ENCODE data around the gene DSG3. TPM values are rescaled to one million over a fixed set of nuclear protein-coding genes. Genes with fewer than 3 reads are reported as not detected.

Gene DSG3
- total and polyA plus RNA-seq, 10 of the 15 experiments (the other 5 are each of a cell fraction or from before 2014, with no cell fraction given): 0.01 to 0.36 (median 0.30) TPM

DNA sequence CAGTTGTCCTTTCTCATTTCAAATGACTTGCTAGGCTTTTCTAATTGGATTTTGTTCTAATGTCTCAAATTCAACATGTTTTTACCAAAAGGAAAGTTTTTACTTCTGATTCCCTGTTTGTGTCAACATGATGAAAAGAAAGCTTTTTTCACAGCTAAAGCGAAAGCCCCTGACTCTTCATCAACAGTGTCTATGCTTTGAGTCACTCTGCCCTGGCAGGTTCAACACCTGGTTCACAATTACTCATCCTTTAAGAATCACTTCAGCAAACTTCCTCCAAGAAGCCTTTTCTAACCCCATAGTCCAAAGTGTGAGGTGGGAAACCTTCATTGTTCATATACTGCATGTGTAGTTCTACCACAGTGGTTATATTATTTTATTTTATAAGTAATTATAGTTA lies 42.8 kb downstream of the DSG3 start (continued):
- TF ChIP-seq ZNF24 (IDR thresholded peaks at IDR 0.05) (no peak), RAD21 (IDR thresholded peaks at IDR 0.05; ENCODE audit: insufficient read depth, low read depth, low read length) (no peak), PAX5 (IDR thresholded peaks at IDR 0.05; ENCODE audit: borderline replicate concordance, low read depth, low read length) (no peak), TCF12 (IDR thresholded peaks at IDR 0.05; ENCODE audit: low read depth, low read length) (0 out of 2 replicates have a peak, but pooled peaks have one; percentile 61), ZBED1 (IDR thresholded peaks at IDR 0.05; ENCODE audit: borderline replicate concordance) (no peak), SP1 (IDR thresholded peaks at IDR 0.05; ENCODE audit: low read depth, low read length) (no peak), GABPA (IDR thresholded peaks at IDR 0.05; ENCODE audit: low read depth) (no peak), RAD51 (IDR thresholded peaks at IDR 0.05) (peak; percentile 22; the same call in 1 of the 2 replicates), TARDBP (IDR thresholded peaks at IDR 0.05; ENCODE audit: borderline replicate concordance) (no peak), EED (IDR thresholded peaks at IDR 0.05; ENCODE audit: low read depth) (peak; percentile 40; the same call in 1 of the 2 replicates), BMI1 (IDR thresholded peaks at IDR 0.05; ENCODE audit: borderline replicate concordance) (peak; percentile 47; the same call in 1 of the 2 replicates), SRF (IDR thresholded peaks at IDR 0.05; ENCODE audit: low read depth in 2 of 2, low read length in 2 of 2) (no peak), WRNIP1 (IDR thresholded peaks at IDR 0.05; ENCODE audit: borderline replicate concordance, low read depth, low read length) (no peak), RB1 (IDR thresholded peaks at IDR 0.05; ENCODE audit: borderline replicate concordance) (no peak), MYC (IDR thresholded peaks at IDR 0.05; ENCODE audit: insufficient read depth, insufficient read length, insufficient replicate concordance, low read length, severe bottlenecking) (no peak), ESRRA (IDR thresholded peaks at IDR 0.05; ENCODE audit: low read length) (no peak)
- TF ChIP-seq, protein P1, sequence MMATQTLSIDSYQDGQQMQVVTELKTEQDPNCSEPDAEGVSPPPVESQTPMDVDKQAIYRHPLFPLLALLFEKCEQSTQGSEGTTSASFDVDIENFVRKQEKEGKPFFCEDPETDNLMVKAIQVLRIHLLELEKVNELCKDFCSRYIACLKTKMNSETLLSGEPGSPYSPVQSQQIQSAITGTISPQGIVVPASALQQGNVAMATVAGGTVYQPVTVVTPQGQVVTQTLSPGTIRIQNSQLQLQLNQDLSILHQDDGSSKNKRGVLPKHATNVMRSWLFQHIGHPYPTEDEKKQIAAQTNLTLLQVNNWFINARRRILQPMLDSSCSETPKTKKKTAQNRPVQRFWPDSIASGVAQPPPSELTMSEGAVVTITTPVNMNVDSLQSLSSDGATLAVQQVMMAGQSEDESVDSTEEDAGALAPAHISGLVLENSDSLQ (IDR thresholded peaks at IDR 0.05): no peak
- TF ChIP-seq, protein P2, sequence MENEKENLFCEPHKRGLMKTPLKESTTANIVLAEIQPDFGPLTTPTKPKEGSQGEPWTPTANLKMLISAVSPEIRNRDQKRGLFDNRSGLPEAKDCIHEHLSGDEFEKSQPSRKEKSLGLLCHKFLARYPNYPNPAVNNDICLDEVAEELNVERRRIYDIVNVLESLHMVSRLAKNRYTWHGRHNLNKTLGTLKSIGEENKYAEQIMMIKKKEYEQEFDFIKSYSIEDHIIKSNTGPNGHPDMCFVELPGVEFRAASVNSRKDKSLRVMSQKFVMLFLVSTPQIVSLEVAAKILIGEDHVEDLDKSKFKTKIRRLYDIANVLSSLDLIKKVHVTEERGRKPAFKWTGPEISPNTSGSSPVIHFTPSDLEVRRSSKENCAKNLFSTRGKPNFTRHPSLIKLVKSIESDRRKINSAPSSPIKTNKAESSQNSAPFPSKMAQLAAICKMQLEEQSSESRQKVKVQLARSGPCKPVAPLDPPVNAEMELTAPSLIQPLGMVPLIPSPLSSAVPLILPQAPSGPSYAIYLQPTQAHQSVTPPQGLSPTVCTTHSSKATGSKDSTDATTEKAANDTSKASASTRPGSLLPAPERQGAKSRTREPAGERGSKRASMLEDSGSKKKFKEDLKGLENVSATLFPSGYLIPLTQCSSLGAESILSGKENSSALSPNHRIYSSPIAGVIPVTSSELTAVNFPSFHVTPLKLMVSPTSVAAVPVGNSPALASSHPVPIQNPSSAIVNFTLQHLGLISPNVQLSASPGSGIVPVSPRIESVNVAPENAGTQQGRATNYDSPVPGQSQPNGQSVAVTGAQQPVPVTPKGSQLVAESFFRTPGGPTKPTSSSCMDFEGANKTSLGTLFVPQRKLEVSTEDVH (IDR thresholded peaks at IDR 0.05; ENCODE audit: low read depth, partially characterized antibody): no peak
- TF ChIP-seq, protein P3, sequence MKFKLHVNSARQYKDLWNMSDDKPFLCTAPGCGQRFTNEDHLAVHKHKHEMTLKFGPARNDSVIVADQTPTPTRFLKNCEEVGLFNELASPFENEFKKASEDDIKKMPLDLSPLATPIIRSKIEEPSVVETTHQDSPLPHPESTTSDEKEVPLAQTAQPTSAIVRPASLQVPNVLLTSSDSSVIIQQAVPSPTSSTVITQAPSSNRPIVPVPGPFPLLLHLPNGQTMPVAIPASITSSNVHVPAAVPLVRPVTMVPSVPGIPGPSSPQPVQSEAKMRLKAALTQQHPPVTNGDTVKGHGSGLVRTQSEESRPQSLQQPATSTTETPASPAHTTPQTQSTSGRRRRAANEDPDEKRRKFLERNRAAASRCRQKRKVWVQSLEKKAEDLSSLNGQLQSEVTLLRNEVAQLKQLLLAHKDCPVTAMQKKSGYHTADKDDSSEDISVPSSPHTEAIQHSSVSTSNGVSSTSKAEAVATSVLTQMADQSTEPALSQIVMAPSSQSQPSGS (IDR thresholded peaks at IDR 0.05; ENCODE audit: low read length): peak; percentile 47
- TF ChIP-seq, protein P4, sequence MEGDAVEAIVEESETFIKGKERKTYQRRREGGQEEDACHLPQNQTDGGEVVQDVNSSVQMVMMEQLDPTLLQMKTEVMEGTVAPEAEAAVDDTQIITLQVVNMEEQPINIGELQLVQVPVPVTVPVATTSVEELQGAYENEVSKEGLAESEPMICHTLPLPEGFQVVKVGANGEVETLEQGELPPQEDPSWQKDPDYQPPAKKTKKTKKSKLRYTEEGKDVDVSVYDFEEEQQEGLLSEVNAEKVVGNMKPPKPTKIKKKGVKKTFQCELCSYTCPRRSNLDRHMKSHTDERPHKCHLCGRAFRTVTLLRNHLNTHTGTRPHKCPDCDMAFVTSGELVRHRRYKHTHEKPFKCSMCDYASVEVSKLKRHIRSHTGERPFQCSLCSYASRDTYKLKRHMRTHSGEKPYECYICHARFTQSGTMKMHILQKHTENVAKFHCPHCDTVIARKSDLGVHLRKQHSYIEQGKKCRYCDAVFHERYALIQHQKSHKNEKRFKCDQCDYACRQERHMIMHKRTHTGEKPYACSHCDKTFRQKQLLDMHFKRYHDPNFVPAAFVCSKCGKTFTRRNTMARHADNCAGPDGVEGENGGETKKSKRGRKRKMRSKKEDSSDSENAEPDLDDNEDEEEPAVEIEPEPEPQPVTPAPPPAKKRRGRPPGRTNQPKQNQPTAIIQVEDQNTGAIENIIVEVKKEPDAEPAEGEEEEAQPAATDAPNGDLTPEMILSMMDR (IDR thresholded peaks at IDR 0.05 in 2 of 3, conservative IDR thresholded peaks at IDR 0.05 in 1 of 3; ENCODE audit: control insufficient read depth in 2 of 3, extremely low read depth in 1 of 3, insufficient read depth in 1 of 3, low read depth in 3 of 3, low read length in 3 of 3): no peak
- TF ChIP-seq, protein P5, sequence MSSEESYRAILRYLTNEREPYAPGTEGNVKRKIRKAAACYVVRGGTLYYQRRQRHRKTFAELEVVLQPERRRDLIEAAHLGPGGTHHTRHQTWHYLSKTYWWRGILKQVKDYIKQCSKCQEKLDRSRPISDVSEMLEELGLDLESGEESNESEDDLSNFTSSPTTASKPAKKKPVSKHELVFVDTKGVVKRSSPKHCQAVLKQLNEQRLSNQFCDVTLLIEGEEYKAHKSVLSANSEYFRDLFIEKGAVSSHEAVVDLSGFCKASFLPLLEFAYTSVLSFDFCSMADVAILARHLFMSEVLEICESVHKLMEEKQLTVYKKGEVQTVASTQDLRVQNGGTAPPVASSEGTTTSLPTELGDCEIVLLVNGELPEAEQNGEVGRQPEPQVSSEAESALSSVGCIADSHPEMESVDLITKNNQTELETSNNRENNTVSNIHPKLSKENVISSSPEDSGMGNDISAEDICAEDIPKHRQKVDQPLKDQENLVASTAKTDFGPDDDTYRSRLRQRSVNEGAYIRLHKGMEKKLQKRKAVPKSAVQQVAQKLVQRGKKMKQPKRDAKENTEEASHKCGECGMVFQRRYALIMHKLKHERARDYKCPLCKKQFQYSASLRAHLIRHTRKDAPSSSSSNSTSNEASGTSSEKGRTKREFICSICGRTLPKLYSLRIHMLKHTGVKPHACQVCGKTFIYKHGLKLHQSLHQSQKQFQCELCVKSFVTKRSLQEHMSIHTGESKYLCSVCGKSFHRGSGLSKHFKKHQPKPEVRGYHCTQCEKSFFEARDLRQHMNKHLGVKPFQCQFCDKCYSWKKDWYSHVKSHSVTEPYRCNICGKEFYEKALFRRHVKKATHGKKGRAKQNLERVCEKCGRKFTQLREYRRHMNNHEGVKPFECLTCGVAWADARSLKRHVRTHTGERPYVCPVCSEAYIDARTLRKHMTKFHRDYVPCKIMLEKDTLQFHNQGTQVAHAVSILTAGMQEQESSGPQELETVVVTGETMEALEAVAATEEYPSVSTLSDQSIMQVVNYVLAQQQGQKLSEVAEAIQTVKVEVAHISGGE (CRISPR knock-in tag; IDR thresholded peaks at IDR 0.05): no peak

Measured in GM12878 (cell line).